ENCODE results near the gene ARL10. TPM values are rescaled to one million over a fixed set of nuclear protein-coding genes. Genes with fewer than 3 reads are reported as not detected.

ARL10 gene
- total RNA-seq, 2 experiments from 2014 or later: 5.4 to 7.7 TPM

DNA sequence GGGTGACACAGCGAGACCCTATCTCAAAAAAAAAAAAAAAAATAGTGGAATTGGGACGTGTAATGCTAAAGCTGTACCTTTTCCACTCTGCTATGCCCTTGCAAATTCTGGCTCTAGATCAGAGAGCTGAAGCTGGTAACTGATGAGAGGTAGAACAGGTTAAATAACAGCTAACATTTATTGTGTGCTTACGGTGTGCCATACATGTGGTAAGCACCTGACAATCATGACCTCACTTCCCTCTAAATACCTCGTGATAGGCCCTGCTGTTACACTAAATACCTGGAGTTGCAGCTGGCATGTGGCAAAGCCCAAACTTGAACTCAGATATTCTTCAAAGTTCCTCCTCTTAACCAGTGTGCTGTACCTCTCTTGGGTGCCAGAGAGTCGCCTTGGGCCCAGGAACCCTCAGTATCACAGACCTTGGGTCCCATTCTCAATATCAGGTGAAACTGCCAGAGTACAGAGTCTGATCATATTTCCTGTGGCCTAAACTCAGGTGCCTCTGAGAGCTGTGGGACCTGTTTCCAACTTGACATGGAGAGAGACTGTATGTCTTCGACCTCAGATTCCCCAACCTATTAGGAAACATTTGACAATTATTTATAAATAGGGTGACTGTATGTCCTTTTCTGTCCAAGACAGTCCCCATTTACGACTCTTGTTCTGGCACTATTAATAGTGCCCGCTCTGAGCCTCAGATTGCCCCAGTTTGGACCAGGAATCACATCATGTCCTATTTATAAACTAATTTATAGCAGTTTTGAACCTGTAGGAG is 4.8 kb downstream of the ARL10 start:
- ChIA-PET POLR2A (no interaction called here), CTCF (interaction anchor here (0.6 to 2.8 kb wide), 2 partner anchors 14 to 906 kb away, joined by 5 to 11 read pairs; no protein-coding TSS in a partner anchor)
- Mint-ChIP-seq H3K36me3 (ENCODE audit: low read depth) (peaks cover 12% of the 10 kb centered on the region), H3K4me3 (no peak overlapping the region), H3K27ac (no peak overlapping the region), H3K9me3 (no peaks in the 10 kb centered on the region), H3K4me1 (peaks cover 9% of the 10 kb centered on the region), H3K27me3 (no peaks in the 10 kb centered on the region)
- no peak for DNase-seq

DNA sequence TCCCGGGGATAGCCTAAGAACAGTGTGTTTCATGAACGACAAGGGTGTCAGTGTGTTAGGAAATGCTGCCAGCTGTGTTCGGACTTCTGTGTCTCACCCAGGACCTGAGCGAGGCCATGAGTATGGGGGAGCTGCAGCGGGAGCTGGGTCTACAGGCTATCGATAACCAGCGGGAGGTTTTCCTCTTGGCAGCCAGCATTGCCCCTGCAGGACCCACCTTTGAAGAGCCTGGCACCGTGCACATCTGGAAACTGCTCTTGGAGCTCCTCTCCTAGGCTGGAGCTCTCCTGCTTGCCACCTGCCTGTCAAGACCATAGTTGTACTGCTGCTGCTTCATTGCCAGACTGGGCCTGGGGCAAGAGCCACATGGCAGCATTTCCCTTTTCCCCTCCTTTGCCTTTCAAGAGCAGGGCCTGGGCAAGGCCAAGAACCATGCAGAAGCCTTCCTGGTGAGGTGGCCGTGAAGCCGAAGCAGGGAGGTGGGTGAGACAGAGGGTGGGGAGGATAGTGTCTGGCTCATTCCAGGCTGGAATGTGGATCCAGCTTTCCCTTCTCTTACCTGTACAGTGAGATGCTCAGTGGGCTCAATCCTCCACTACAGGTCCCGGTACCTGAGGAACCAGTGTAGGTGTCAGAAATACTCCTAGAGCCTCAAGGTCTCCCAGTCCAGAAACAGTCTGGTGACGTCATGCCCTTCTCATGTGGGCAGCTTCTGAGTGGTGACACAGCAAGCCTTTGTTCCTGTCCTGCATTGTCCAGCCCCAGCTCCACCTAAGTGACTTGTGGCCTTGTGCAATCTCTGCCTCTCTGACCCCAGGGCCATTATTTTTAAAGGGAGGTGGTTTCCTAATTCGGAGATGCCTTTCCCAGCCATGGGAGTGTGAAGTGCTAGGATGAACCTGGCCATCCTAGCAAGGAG is 6.6 kb downstream of the ARL10 start:
- H3K27me3 Mint-ChIP-seq: no peaks in the 10 kb centered on the region
- H3K9me3 Mint-ChIP-seq: no peaks in the 10 kb centered on the region
- no peak overlapping the region for H3K4me3 Mint-ChIP-seq
- H3K4me1 Mint-ChIP-seq: peaks cover 6% of the 10 kb centered on the region
- no peak overlapping the region for H3K27ac Mint-ChIP-seq
- POLR2A ChIA-PET: no interaction called here
- CTCF ChIA-PET: interaction anchor here (1.5 to 2.8 kb wide), 2 partner anchors 12 to 32 kb away, joined by 3 to 11 read pairs; no protein-coding TSS in a partner anchor
- no peak for DNase-seq
- H3K36me3 Mint-ChIP-seq (ENCODE audit: low read depth): peaks cover 9% of the 10 kb centered on the region

DNA sequence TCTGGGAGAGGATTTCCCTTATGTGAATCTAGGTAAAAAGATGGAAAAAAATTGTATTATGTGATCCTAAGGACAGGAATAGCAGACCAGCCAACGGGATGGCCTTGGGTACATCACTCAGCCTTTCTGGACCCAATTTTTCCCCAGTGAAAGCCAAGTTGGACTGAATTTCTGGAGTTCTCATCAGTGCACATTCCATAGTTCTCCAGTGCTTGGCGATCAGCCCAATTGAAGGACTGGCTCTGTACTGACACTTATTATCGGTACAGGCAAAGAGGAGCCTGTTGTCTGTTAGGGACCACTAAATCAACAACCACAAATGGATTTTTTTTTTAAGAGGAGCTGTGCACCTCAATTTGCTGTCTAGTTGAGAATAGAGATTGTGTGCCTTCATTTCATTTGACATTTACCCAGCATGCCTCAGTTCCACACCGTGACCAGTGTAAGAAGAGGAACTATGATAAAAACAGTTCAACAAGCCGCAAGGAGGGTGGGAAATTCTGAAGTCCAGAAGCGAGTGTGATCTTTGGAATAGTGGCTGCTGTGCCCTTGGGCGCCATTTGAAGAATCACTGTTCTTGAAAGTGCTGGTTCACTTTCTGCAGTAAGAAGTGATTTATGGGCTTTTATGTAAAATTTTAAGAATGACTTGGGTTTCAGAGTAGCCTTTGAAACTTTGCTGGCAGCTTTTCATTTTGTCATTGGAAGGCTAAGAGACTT is 8.0 kb downstream of the ARL10 start:
- no peak overlapping the region for H3K4me3 Mint-ChIP-seq
- H3K27me3 Mint-ChIP-seq: no peaks in the 10 kb centered on the region
- H3K27ac Mint-ChIP-seq: no peak overlapping the region
- no peaks in the 10 kb centered on the region for H3K9me3 Mint-ChIP-seq
- no peak for DNase-seq
- CTCF ChIA-PET: interaction anchor here (1.5 to 2.8 kb wide), 3 partner anchors 11 to 31 kb away, joined by 3 to 11 read pairs (median 5); no protein-coding TSS in a partner anchor
- H3K4me1 Mint-ChIP-seq: no peaks in the 10 kb centered on the region
- POLR2A ChIA-PET: no interaction called here
- peaks cover 2% of the 10 kb centered on the region for H3K36me3 Mint-ChIP-seq (ENCODE audit: low read depth)

DNA sequence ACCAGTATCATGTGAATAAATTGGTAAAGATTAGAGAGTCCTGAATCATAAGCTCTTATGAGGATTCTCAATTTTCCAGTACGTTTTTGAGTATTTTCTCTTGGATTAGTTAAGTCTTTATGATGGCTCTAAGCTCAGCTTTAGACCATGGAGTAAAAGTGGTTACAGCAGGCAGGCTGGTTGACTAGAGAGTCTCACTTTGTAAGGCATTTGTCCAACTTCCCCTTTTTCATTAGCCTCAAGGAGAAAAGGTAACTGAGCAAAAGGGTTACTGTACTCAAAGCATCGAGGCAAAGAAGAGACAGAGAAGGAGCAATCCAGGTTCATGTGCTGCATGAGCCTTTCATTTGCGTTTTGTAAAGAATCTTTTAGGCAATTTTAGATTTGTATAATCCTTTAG is 14.6 kb downstream of the ARL10 start:
- DNase-seq: no peak
- Mint-ChIP-seq H3K9me3 (no peaks in the 10 kb centered on the region), H3K36me3 (ENCODE audit: low read depth) (peaks cover 35% of the 10 kb centered on the region), H3K4me3 (no peak overlapping the region), H3K27me3 (no peaks in the 10 kb centered on the region), H3K27ac (no peak overlapping the region), H3K4me1 (no peaks in the 10 kb centered on the region)
- POLR2A ChIA-PET: no interaction called here
- CTCF ChIA-PET: no interaction called here

DNA sequence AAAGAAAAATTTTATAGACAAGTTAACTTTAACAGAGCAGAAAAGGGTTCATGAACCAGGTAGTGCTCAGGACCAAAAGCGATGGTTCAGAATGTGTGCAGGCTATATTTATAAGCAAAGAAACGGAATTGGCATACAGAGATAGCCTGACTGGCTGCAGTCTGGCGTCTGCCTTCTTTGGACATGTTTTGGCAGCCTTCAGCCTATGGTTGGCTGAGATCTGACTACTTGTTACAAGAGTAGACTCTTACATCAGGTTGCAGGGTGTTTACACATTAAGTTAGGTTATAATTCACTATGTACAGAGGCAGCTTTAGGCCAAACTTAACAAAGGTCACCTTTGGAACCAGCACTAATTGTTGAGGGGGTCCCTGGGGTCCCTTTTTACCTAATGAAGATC is 16.1 kb downstream of the ARL10 start:
- H3K4me3 Mint-ChIP-seq: no peak overlapping the region
- H3K27me3 Mint-ChIP-seq: no peaks in the 10 kb centered on the region
- no peaks in the 10 kb centered on the region for H3K9me3 Mint-ChIP-seq
- peaks cover 49% of the 10 kb centered on the region for H3K36me3 Mint-ChIP-seq (ENCODE audit: low read depth)
- no peak overlapping the region for H3K27ac Mint-ChIP-seq
- no peak for DNase-seq
- CTCF ChIA-PET: interaction anchor here (1.6 kb wide), 1 partner anchor 19 kb away, joined by 5 read pairs; the partner anchor contains the start of gene KIAA1191
- H3K4me1 Mint-ChIP-seq: peaks cover 10% of the 10 kb centered on the region
- POLR2A ChIA-PET: no interaction called here

DNA sequence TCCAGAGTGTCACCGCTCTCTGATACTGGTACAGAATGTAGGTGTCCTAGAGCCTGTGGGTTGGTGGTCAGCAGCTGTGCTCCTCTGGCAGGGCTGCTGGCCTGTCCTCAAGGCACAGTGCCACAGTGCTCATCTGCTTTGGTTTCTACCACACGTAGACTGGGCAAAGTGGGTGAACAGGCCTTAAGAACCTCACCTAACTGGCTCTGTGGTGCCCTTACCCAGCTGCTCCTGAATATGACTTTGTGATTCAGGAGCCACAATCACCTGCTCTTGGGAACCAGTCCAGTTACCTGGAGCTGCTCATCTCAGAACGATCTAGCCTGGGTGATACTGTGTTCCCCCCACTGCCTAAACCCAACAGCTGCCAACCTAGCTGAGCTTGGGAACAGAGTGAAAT is 16.7 kb downstream of the ARL10 start:
- CTCF ChIA-PET: interaction anchor here (1.6 kb wide), 1 partner anchor 20 kb away, joined by 5 read pairs; the partner anchor contains the start of gene KIAA1191
- peaks cover 51% of the 10 kb centered on the region for H3K36me3 Mint-ChIP-seq (ENCODE audit: low read depth)
- H3K4me3 Mint-ChIP-seq: no peak overlapping the region
- POLR2A ChIA-PET: no interaction called here
- H3K9me3 Mint-ChIP-seq: no peaks in the 10 kb centered on the region
- DNase-seq: no peak
- no peaks in the 10 kb centered on the region for H3K27me3 Mint-ChIP-seq
- peaks cover 15% of the 10 kb centered on the region for H3K4me1 Mint-ChIP-seq
- H3K27ac Mint-ChIP-seq: no peak overlapping the region

DNA sequence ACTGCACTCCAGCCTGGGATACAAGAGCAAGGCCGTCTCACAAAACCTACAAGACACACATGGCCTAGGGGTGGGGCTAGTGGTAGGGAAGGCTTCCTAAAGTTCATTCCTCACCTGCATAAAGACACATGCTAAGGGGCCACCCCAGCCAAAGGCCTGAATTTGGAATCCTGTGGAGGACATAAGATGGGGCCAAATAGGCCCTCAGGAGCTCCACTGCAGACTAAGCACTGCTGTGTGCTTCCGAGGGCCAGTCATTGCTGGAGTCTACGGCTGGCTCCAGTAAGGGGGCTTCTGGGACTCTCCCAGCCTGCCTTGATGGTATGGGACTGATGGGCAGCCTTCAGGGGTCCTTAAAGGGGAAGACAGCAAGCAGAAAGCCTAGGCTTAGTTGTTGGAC is 17.4 kb downstream of the ARL10 start:
- CTCF ChIA-PET: interaction anchor here (1.6 to 2.9 kb wide), 2 partner anchors 11 to 20 kb away, joined by 5 to 11 read pairs; partner anchors contain the start of gene KIAA1191
- DNase-seq: no peak
- no peak overlapping the region for H3K4me3 Mint-ChIP-seq
- H3K27ac Mint-ChIP-seq: no peak overlapping the region
- POLR2A ChIA-PET: no interaction called here
- peaks cover 23% of the 10 kb centered on the region for H3K4me1 Mint-ChIP-seq
- H3K36me3 Mint-ChIP-seq (ENCODE audit: low read depth): peaks cover 52% of the 10 kb centered on the region
- H3K27me3 Mint-ChIP-seq: no peaks in the 10 kb centered on the region
- H3K9me3 Mint-ChIP-seq: no peaks in the 10 kb centered on the region

DNA sequence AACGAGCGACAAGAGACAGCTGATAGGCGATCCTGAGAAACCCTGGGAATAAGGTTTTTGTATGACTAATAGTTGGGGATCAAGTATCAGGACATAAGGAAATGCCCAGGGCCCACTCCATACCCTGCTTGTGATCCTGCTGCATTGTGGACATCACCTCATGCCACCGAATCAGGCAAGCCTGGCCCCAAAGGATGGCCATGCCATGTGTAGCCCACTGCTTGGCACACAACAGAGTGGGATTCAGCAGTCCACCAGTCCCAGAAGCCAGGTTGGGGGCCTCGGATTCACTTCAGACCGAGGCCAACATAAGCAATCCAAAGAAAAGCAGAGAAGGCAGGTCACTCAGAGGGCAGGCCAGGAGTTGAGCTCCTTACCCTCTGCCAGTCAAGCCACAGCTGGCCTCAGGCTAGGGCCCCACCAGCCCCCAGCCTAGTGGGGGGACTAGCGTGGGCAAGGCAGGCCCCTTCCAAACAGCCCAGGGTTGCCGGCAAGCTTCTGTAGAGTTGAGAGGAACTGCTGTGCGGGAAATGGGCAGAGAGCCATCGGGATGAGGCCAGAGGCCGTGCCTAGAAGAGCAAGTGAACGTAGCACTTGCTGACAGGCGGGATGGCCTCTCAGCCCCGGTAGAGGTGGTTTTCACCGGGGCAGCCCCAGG is 18.1 kb downstream of the ARL10 start:
- CTCF ChIA-PET: interaction anchor here (0.9 to 2.9 kb wide), 2 partner anchors 12 to 22 kb away, joined by 3 to 11 read pairs; partner anchors contain the start of gene KIAA1191
- Mint-ChIP-seq H3K27me3 (no peaks in the 10 kb centered on the region), H3K36me3 (ENCODE audit: low read depth) (peaks cover 55% of the 10 kb centered on the region), H3K4me3 (no peak overlapping the region), H3K27ac (no peak overlapping the region), H3K9me3 (no peaks in the 10 kb centered on the region), H3K4me1 (peaks cover 25% of the 10 kb centered on the region)
- POLR2A ChIA-PET: no interaction called here
- no peak for DNase-seq

DNA sequence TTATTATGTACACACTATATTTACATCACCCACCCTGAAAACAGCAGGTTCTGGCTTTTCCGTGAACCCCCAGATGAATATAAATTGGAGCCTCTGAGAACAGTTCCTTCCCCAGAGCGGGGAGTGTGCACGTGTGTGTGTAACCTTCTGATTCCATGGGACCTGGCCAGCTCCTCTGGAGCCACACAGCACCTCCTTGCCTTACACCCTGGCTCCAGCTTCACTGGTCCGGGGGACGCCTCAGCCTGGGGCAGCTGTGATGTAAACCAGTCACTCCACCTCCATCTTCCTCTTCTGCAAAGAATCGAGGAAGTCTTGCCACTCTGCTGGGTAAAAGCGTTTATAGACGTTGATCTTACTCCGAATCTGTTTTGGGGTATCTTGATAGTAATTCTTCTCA is 18.7 kb downstream of the ARL10 start:
- H3K9me3 Mint-ChIP-seq: no peaks in the 10 kb centered on the region
- H3K27ac Mint-ChIP-seq: no peak overlapping the region
- CTCF ChIA-PET: interaction anchor here (0.9 to 2.9 kb wide), 3 partner anchors 9 to 22 kb away, joined by 3 to 11 read pairs (median 3); partner anchors contain the start of gene KIAA1191
- POLR2A ChIA-PET: no interaction called here
- H3K4me3 Mint-ChIP-seq: no peak overlapping the region
- H3K27me3 Mint-ChIP-seq: no peaks in the 10 kb centered on the region
- peaks cover 25% of the 10 kb centered on the region for H3K4me1 Mint-ChIP-seq
- DNase-seq: no peak
- H3K36me3 Mint-ChIP-seq (ENCODE audit: low read depth): peaks cover 55% of the 10 kb centered on the region

DNA sequence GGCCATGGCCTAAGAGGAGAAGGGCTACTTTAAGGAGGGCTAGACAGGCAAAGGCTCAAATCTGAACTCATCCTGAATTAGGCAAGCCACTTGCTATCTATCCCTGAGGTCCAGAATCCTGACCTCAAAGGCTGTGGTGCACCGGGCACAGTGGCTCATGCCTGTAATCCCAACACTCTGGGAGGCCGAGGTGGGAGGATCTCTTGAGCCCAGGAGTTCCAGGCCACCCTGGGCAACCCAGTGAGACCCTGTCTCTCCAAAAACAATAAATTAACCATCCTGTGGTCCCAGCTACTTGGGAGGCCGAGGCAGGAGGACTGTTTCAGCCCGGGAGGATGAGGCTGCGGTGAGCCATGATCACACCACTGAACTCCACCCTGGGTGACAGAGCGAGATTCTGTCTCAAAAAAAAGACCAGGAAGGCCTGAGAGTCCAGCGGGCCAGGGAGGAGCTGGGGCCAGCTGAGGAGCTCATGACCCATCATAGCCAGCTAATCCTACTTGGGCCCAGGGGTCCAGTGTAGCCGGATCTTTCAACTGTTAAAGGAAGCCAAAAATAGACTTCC is 19.2 kb downstream of the ARL10 start:
- H3K9me3 Mint-ChIP-seq: no peaks in the 10 kb centered on the region
- DNase-seq: no peak
- H3K27me3 Mint-ChIP-seq: no peaks in the 10 kb centered on the region
- H3K4me1 Mint-ChIP-seq: peaks cover 27% of the 10 kb centered on the region
- ChIA-PET CTCF (interaction anchor here (0.6 to 2.9 kb wide), 3 partner anchors 9 to 152 kb away, joined by 3 to 11 read pairs (median 3); no protein-coding TSS in a partner anchor), POLR2A (no interaction called here)
- no peak overlapping the region for H3K27ac Mint-ChIP-seq
- peaks cover 55% of the 10 kb centered on the region for H3K36me3 Mint-ChIP-seq (ENCODE audit: low read depth)
- no peak overlapping the region for H3K4me3 Mint-ChIP-seq

DNA sequence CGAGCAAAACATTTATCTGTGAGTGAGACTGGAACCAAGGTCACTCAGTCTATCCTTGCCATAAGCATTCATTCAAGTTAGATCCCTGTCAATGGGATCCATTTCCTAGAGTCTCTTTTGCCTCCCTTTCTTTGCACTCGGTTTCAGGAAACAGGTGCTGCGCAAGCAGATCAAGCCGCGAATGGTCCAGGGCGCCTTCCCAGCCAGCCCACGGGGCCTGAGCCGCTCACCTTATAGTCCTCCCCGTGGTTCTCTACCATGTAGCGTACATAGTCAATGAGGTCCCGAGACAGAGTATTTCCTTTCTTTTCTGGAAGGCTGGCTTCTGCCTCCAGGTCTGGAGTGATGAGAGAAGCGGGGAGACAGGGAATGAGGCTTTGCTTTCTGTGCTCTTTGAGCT is 19.7 kb downstream of the ARL10 start:
- Mint-ChIP-seq H3K27me3 (no peaks in the 10 kb centered on the region), H3K9me3 (no peaks in the 10 kb centered on the region), H3K27ac (no peak overlapping the region), H3K4me3 (no peak overlapping the region), H3K36me3 (ENCODE audit: low read depth) (peaks cover 56% of the 10 kb centered on the region), H3K4me1 (peaks cover 30% of the 10 kb centered on the region)
- ChIA-PET CTCF (interaction anchor here (0.6 to 2.9 kb wide), 4 partner anchors 10 to 151 kb away, joined by 3 to 11 read pairs (median 4); no protein-coding TSS in a partner anchor), POLR2A (no interaction called here)
- no peak for DNase-seq

DNA sequence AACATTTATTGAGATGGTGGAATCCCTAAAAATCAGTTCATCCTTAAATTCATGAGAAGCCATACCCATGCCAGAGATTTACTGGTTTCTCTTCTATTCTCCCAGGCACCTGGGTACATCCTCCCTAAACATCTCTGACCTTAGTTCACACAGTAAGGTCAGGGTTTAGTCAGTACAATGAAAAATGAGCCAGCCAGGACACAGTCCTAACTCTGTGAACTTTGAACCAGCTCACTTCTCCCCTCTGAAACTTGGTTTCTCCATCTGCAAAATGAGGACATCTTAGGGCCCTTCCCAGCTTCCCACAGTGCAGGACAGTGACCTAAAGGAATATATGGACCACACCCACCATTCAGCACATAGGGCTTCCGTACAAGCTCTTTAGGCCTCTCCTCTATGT is 21.2 kb downstream of the ARL10 start:
- no peak for DNase-seq
- Mint-ChIP-seq H3K36me3 (ENCODE audit: low read depth) (peaks cover 60% of the 10 kb centered on the region), H3K27me3 (no peaks in the 10 kb centered on the region), H3K4me1 (peaks cover 36% of the 10 kb centered on the region), H3K27ac (peak overlapping the region; percentile 26), H3K4me3 (peak overlapping the region; percentile 95), H3K9me3 (no peaks in the 10 kb centered on the region)
- ChIA-PET CTCF (interaction anchor here (1.5 kb wide), 1 partner anchor 12 kb away, joined by 5 read pairs; no protein-coding TSS in a partner anchor), POLR2A (no interaction called here)

Data from activated CD4-positive, alpha-beta T cell treated with anti-CD3 and anti-CD28 coated beads, Interleukin-2, amount 10 ng/mL, durations not matched to agents 7 days and 5 days (primary cell).